Testis (tissue), 3 donors: ENCODE results near the gene LRWD1. TPM values are rescaled to one million over a fixed set of nuclear protein-coding genes. Genes with fewer than 3 reads are reported as not detected.

Experiments used
- DNase-seq: peaks from one replicate; pipeline ENCODE4 v3.0.0-alpha.2; 2019
- H3K27ac ChIP-seq, 2 donors: fragments of 200-600 bp; sonication (generic); one replicate each; pipeline ENCODE4 v1.5.1; 2019
- H3K27me3 ChIP-seq: fragments of 200-600 bp; sonication (generic); one replicate; pipeline ENCODE4 v1.5.1; 2019
- H3K36me3 ChIP-seq: fragments of 200-600 bp; sonication (generic); one replicate; pipeline ENCODE4 v1.5.1; 2017; ENCODE audit warnings: low read depth; ENCODE audit errors: missing control alignments
- H3K4me1 ChIP-seq: fragments of 200-600 bp; sonication (generic); one replicate; pipeline ENCODE4 v1.5.1; 2019
- H3K4me3 ChIP-seq, 2 donors: fragments of 200-600 bp; sonication (generic); one replicate each; pipeline ENCODE4 v1.5.1; 2017 to 2019
- H3K9me3 ChIP-seq: fragments of 200-600 bp; sonication (generic); one replicate; pipeline ENCODE4 v1.5.1; 2017
- CTCF ChIP-seq, 3 experiments: fragments of 450-650 bp in 2 of 3; fragments of 200-600 bp in 1 of 3; sonication (generic) in 1 of 3; IDR thresholded peaks; one replicate each; pipeline ENCODE4 v1.5.1; 2016 to 2019; ENCODE audit warnings: antibody characterized with exemption in 3 of 3, mild to moderate bottlenecking in 2 of 3, moderate library complexity in 1 of 3
- POLR2A ChIP-seq: fragments of 450-650 bp; IDR thresholded peaks from one replicate; pipeline ENCODE4 v1.6.1; 2017; ENCODE audit warnings: antibody characterized with exemption, mild to moderate bottlenecking, moderate library complexity
- WGBS, 2 donors: methylation state at CpG; one replicate each; pipeline ENCODE4 v1.1.5; 2018; 5-methylcytosine and 5-hydroxymethylcytosine counted together
- intact Hi-C: fragments of 100-400 bp; cut with DNase I; formaldehyde crosslinking; loops from one replicate; pipeline ENCODE4 v1.15.1; 2023; ENCODE audit warnings: low total_unique reads
- polyA plus RNA-seq: library from polyadenylated mRNA; stranded (reverse); fragments of 350-450 nt; fragmentation: Illumina TruSeq; extraction: RNeasy Lipid Tissue Mini Kit (QIAGEN cat#74804); gene quantifications from one replicate; pipeline ENCODE4 v1.2.3, GENCODE V29; 2014; ENCODE audit warnings: low read depth, low replicate concordance; ENCODE audit not compliant: insufficient read depth
- total RNA-seq, 2 donors: library from RNA; depleted of rRNA; stranded (reverse); fragments of >200 nt; gene quantifications; one replicate each; pipeline ENCODE4 v1.2.3, GENCODE V29; 2016

Gene LRWD1
- total and polyA plus RNA-seq, 3 donors from 2014 or later: 221 to 540 (median 350) TPM

- intact Hi-C loops: no loop called here
- 95 to 96% methylated on average over 5 of the region's 5 CpGs for WGBS, 2 donors
- H3K27me3 ChIP-seq: no peaks in the 10 kb centered on the region
- no peaks in the 10 kb centered on the region for H3K9me3 ChIP-seq
- no peak overlapping the region for H3K27ac ChIP-seq
- DNase-seq: no peak
- no peaks in the 10 kb centered on the region for H3K4me1 ChIP-seq
- no peaks in the 10 kb centered on the region for H3K36me3 ChIP-seq
- TF ChIP-seq POLR2A (no peak), CTCF (IDR thresholded peaks at IDR 0.05) (no peak)
- no peak overlapping the region for H3K4me3 ChIP-seq
Observed at GRCh38 chr7:102418592-102418991, 46.2 kb upstream of the LRWD1 start.

GRCh38 chr7:102421706-102422240, 43.0 kb upstream of the LRWD1 start:
- H3K36me3 ChIP-seq: no peaks in the 10 kb centered on the region
- intact Hi-C loops: no loop called here
- TF ChIP-seq POLR2A (no peak), CTCF (IDR thresholded peaks at IDR 0.05) (no peak)

GRCh38 chr7:102424129-102424551, 40.6 kb upstream of the LRWD1 start:
- Histone ChIP-seq H3K36me3 (no peaks in the 10 kb centered on the region), H3K4me1 (no peaks in the 10 kb centered on the region), H3K27me3 (no peaks in the 10 kb centered on the region), H3K9me3 (no peaks in the 10 kb centered on the region), H3K27ac (no peak overlapping the region), H3K4me3 (no peak overlapping the region)
- 59 to 62% methylated on average over 7 to 12 of the region's 12 CpGs for WGBS, 2 donors
- no peak for DNase-seq
- intact Hi-C loops: no loop called here
- TF ChIP-seq POLR2A (no peak), CTCF (IDR thresholded peaks at IDR 0.05) (no peak)

More at GRCh38 chr7:102421706-102422240, 43.0 kb upstream of the LRWD1 start:
- H3K9me3 ChIP-seq: no peaks in the 10 kb centered on the region
- no peak for DNase-seq
- H3K27me3 ChIP-seq: no peaks in the 10 kb centered on the region
- WGBS, 2 donors: 87 to 92% methylated on average over 10 of the region's 10 CpGs
- H3K4me1 ChIP-seq: no peaks in the 10 kb centered on the region
- no peak overlapping the region for H3K4me3 ChIP-seq
- H3K27ac ChIP-seq: no peak overlapping the region

GRCh38 chr7:102424787-102425218, 40.0 kb upstream of the LRWD1 start:
- no peaks in the 10 kb centered on the region for H3K9me3 ChIP-seq
- no peak overlapping the region for H3K4me3 ChIP-seq
- no peaks in the 10 kb centered on the region for H3K4me1 ChIP-seq
- H3K36me3 ChIP-seq: no peaks in the 10 kb centered on the region
- H3K27ac ChIP-seq: no peak overlapping the region
- no peak for DNase-seq
- no peak for TF ChIP-seq CTCF (IDR thresholded peaks at IDR 0.05)
- TF ChIP-seq POLR2A: no peak
- WGBS, 2 donors: 85 to 88% methylated on average over 7 to 13 of the region's 13 CpGs
- intact Hi-C loops: no loop called here
- no peaks in the 10 kb centered on the region for H3K27me3 ChIP-seq

- intact Hi-C loops: no loop called here
- H3K4me1 ChIP-seq: no peaks in the 10 kb centered on the region
- no peaks in the 10 kb centered on the region for H3K27me3 ChIP-seq
- H3K9me3 ChIP-seq: no peaks in the 10 kb centered on the region
- no peak for DNase-seq
- 75 to 84% methylated on average over 15 to 25 of the region's 25 CpGs for WGBS, 2 donors
- TF ChIP-seq POLR2A: no peak
- TF ChIP-seq CTCF (IDR thresholded peaks at IDR 0.05): no peak
- H3K36me3 ChIP-seq: no peaks in the 10 kb centered on the region
- no peak overlapping the region for H3K27ac ChIP-seq
- H3K4me3 ChIP-seq: no peak overlapping the region
Observed at GRCh38 chr7:102425639-102426267, 39.0 kb upstream of the LRWD1 start.
